NCI-H1105 (cell line): ENCODE measurements around the gene GRIK2.
A peak's percentile ranks its signal among the peaks of the same experiment; 100 is the strongest.

Source experiments
- DNase-seq: peaks from one replicate; lab custom pipeline; 2025; lab: John Stamatoyannopoulos, UW

GRIK2 gene

GRCh38 chr6:101716810-101717209 is 323.3 kb downstream of the GRIK2 start:
- DNase-seq, result no peak

- no peak for DNase-seq
Measured at GRCh38 chr6:101719521-101719920, 326.0 kb downstream of the GRIK2 start.

- DNase-seq, result no peak
Measured at GRCh38 chr6:101722471-101722870, 329.0 kb downstream of the GRIK2 start.

- no peak for DNase-seq
Measured at GRCh38 chr6:101722991-101723579, 329.6 kb downstream of the GRIK2 start.

DNA sequence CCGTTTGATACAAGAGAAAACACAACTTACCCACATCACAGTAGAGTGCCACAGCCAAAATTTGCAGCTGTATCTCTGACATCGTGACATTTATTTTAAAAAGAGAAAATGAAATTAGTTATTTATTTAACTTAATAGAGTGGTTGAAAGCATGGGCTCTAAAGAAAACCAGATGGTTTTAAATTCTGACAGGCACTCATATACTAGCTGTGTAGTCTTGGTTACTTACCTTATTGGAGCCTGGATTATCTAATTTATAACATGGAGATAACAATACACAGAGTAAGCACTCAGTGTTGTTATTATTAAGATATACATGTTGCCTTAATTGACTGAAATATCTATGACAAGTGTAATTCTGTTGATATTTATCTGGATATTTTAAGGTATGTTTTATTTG is 334.9 kb downstream of the GRIK2 start:
- DNase-seq, result no peak

DNA sequence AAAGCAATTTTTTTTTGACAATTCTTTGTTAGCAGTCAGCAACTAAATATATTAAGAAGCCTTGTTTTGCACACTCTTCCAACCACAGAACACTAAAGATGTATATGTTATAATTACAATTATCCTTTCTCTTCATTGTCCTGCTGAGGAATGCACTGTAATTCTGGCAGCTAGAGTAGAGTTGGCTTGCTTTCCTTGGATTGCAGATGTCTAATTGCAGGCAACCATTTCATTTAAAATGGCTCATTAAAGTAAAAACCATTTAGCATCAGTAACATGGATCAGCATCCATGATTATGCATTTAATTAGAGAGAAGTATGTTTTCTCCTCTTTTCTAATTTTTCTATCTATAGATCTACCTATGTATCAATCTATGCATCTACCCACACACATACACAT is 335.4 kb downstream of the GRIK2 start:
- DNase-seq, result no peak

DNA sequence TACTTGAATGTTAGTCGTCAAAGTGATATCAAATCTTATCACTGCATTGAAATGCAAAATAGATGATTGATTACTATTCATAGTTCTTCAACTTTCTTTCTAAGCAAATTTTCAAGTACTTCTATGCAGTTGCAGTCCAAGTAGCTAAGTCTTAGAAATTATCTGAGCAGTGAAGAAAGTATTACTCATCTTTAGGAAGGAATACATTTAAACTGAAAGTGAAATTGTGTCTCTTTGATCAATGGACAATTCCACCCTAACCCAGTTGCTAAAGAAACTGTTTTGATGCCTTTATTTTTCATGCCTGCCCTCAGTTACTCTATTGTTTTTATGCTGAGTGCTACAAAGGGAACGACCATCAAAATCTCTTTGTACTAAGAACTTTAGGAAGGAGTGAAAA is 337.4 kb downstream of the GRIK2 start:
- no peak for DNase-seq

DNA sequence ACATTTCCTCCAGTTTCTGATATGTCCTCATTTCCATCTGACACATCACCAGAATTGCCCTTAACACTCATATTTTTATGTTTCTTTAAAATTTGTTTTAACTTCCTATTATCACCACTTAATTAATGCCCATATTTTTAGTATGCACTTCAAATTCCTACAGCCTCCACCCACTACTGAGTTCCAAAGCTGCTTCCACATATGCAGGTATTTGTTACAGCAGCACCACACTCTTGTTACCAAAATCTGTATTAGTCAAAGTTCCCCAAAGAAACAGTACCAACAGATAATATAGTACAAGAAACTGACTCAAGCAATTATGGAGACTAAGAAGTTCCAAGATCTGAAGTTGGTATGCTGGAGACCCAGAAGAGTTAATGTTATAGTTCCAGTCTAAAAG is 340.4 kb downstream of the GRIK2 start:
- DNase-seq, result no peak

DNA sequence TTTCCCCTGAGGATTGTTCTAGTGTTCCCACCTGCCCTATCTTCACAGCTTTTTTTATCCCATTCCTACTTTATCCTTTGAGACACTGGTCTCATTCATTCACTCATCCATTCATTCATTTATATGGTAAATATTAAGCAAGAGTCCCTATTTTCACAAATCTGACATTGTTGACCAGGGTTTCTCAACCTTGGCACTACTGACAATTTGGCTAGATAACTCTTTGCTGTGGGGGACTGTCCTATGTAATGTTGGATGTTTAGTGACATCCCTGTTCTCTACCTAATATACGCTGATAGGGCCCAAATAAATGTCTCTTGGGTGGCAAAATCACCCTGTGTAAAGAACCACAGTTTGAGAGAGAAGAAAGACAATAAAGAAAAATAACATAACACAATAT is 345.0 kb downstream of the GRIK2 start:
- DNase-seq, result no peak

DNA sequence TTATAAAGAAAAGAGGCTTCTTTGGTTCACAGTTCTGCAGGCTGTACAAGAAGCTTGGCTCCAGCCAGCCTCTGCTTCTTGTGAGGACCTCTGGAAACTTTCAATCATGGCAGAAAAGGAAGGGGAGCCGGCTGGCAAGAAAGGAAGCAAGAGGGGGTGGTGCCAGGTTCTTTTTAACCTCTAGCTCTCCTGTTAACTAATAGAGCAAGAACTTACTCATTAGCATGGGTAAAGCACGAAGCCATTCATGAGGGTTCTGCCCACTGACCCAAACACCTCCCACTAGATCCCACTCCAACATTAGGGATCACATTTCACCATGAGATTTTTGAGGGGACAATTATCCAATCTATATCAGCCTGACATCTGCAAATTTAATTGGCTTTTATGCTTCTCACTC is 347.1 kb downstream of the GRIK2 start:
- DNase-seq, result no peak

- DNase-seq, result no peak
Measured at GRCh38 chr6:101741474-101742171, 348.1 kb downstream of the GRIK2 start.

GRCh38 chr6:101747160-101747559 is 353.7 kb downstream of the GRIK2 start:
- DNase-seq, result no peak

GRCh38 chr6:101747716-101748115 is 354.2 kb downstream of the GRIK2 start:
- DNase-seq, result no peak

- no peak for DNase-seq
Measured at GRCh38 chr6:101755931-101756330, 362.4 kb downstream of the GRIK2 start.

- no peak for DNase-seq
Measured at GRCh38 chr6:101758368-101758767, 364.9 kb downstream of the GRIK2 start.

DNA sequence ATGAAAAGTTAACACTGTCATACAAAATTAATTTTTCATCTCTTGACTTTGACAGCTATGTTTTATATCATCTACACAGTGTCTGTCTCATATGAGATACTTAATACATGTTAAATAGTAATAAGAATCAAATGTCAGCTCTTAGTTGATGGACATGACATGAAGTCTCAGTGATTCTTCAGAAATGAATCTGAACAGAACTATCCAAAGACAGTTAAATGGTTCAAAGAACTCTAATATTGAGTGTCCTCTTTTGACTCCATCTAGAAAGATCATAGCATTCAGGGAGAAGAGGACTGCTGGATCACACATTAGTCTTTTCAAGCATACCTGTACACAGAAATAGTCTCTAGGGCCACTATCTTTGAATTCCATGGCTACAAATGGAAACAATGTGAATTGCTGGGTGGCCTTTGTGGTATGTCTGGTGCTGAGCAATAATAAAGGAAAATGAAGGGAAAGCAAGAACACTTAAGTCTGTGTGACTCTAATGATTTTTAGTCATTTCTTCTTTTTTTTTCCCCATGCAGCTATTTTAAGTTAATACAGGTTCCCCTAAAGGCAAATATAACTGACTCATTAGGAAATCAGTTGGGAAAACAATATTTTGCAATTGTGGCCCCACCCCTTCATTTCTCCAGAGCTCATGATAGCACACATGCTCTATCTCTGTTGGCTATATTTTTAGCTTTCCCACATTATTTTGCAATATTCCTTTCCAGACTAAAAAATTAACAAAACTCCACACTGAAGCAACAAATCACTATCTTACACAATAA is 367.5 kb downstream of the GRIK2 start:
- DNase-seq, result peak; percentile 25

- DNase-seq, result no peak
Measured at GRCh38 chr6:101762851-101763250, 369.3 kb downstream of the GRIK2 start.

- DNase-seq, result no peak
Measured at GRCh38 chr6:101765281-101765680, 371.8 kb downstream of the GRIK2 start.

DNA sequence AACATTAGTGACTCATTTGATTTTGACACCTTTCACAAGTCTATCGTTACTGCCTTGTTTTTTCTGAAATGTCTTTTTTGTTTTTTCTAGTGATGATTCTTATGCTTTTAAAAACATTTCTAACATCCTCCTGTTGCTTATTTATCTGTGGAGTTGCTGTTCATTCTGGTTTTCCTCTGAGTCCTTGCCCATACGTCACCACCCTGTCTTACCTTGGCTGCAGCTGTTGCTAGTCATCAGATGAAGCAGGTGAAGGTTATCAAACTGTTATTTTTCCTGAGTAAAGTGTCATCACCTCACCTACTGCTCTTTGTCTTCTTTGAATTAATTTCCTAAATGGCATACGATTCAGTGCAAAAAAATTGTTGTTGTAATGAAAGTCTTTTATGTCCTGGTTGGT is 376.6 kb downstream of the GRIK2 start:
- peak; percentile 49 for DNase-seq

DNA sequence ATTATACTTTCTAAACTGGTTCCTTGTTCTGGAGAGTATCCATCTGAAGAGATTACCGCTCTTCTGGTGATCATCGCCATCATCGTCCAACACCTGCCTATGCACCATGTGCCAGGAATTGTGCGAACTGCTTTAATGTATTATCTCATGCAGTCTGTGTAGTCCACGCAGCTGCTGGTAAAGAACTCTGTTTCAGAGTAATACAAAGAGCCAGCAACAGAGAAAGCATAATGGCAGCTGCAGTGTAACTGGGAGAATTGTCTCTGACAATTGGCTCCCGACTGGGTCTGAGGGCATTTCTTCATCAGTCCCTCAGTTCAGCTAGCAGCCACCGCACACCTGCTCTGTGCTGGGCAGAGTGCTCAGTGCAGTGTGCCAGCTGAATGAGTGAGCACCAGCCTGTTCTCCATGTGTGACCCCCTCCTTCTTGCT is 383.4 kb downstream of the GRIK2 start:
- DNase-seq, result peak; percentile 38

GRCh38 chr6:101777646-101778045 is 384.1 kb downstream of the GRIK2 start:
- DNase-seq, result no peak

- no peak for DNase-seq
Measured at GRCh38 chr6:101779051-101779844, 385.7 kb downstream of the GRIK2 start.
